Measurements from ENCODE around the gene SDF4.

DNA sequence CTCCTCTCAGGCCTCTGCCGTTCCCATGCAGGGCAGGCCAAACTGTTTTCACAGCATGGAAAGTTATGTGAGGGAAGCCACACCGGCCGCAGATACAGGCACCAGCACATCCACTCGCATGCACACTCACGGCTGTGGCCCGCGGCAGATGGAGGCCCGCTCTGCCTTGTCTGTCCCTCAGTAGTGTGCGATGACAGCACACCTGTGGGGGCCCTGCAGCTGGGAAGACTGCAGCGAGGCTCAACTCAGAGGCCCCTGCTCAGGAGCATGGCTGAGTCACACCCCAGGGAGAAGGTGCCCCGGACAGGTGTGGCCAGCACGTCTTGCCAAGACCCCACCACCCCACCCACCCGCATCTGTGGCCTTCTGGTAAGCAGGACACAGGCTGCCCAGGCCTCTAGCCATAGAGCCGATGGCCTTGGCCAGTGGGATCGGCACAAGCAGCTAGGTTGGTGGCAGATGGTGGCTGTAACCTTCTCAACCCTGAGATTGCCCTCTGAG, 43.2 kb upstream of the SDF4 start:
- TF ChIP-seq EZH2 (IDR thresholded peaks at IDR 0.05; ENCODE audit: low read depth, low read length, severe bottlenecking) (no peak), EP300 (IDR thresholded peaks at IDR 0.05; ENCODE audit: borderline replicate concordance in 1 of 2, low read depth in 2 of 2, low read length in 2 of 2) (no peak), POLR2AphosphoS5 (IDR thresholded peaks at IDR 0.05; ENCODE audit: low read depth, low read length) (no peak), YY1 (IDR thresholded peaks at IDR 0.05; ENCODE audit: low read depth, low read length) (no peak), RBBP5 (IDR thresholded peaks at IDR 0.05; ENCODE audit: borderline replicate concordance, low read depth, low read length) (no peak), ATF2 (IDR thresholded peaks at IDR 0.05; ENCODE audit: low read length) (no peak), POLR2A (IDR thresholded peaks at IDR 0.05; ENCODE audit: control extremely low read depth in 1 of 2, low read depth in 2 of 2, low read length in 2 of 2) (no peak), SIN3A (conservative IDR thresholded peaks at IDR 0.05 in 1 of 2, IDR thresholded peaks at IDR 0.05 in 1 of 2; ENCODE audit: low read depth in 1 of 2, low read length in 2 of 2) (no peak), CBX5 (IDR thresholded peaks at IDR 0.05; ENCODE audit: low read depth, low read length) (no peak)
- TF ChIP-seq, protein P1, sequence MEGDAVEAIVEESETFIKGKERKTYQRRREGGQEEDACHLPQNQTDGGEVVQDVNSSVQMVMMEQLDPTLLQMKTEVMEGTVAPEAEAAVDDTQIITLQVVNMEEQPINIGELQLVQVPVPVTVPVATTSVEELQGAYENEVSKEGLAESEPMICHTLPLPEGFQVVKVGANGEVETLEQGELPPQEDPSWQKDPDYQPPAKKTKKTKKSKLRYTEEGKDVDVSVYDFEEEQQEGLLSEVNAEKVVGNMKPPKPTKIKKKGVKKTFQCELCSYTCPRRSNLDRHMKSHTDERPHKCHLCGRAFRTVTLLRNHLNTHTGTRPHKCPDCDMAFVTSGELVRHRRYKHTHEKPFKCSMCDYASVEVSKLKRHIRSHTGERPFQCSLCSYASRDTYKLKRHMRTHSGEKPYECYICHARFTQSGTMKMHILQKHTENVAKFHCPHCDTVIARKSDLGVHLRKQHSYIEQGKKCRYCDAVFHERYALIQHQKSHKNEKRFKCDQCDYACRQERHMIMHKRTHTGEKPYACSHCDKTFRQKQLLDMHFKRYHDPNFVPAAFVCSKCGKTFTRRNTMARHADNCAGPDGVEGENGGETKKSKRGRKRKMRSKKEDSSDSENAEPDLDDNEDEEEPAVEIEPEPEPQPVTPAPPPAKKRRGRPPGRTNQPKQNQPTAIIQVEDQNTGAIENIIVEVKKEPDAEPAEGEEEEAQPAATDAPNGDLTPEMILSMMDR (IDR thresholded peaks at IDR 0.05; ENCODE audit: control extremely low read depth in 1 of 3, insufficient read depth in 1 of 3, low read depth in 1 of 3, low read length in 3 of 3) = no peak
- TF ChIP-seq, protein P2, sequence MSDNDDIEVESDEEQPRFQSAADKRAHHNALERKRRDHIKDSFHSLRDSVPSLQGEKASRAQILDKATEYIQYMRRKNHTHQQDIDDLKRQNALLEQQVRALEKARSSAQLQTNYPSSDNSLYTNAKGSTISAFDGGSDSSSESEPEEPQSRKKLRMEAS (IDR thresholded peaks at IDR 0.05) = no peak

Data from H1 (cell line).